ENCODE results near the gene HOXB8.

Gene HOXB8

DNA sequence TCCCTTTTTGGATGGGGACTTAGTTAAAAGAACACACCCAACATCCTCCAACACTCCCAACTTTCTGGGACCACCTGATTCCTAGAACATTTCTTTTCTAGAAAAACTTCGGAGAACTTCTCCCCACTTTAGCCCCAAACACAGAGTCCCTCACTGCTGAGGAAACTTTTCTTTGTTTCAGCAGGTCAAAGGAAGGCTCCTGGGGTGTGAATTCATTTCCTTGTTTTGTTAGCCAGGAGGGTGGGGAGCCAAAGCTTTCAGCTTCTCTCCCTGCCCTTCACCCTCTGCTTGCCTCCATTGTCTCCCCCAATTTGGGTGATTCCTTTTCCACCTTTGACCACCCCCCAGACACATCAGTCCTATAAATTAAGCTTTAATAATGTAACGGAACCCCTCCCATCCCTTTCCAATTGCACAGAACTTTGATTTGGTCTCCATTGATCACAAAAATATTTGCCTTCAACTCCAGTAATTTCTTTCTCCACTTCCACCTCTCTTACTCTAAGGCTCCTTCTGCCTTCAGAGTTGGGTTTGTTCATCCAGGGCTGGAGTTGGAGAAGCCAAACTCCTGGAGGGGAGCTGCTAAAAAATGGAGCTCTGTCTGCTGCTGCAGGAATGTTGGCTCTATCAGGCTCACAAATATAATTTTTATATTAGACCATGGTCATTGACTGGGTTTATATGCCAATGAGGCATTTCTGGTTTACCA, 47.3 kb downstream of the HOXB8 start:
- no peak for DNase-seq (ENCODE audit: low spot score)

DNA sequence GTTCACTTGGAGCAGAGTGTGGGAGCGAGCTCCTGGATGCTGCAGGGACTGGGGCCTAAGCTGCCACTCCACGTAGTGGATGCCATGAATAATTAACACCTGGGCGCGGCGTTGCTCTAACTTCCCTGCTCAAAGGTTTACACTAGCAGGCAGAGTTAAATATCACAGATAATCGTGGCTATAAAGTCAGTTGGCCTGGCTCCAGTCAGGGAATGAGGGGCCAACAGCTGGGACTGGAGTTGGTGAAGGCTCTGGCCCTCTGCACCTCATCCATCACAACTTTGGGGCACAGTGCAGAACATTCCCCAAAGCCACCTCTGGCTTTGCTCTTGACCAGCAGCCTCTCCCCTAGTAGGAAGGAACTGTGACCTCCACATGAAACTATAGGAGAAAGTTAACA, 47.9 kb downstream of the HOXB8 start:
- no peak for DNase-seq (ENCODE audit: low spot score)

DNA sequence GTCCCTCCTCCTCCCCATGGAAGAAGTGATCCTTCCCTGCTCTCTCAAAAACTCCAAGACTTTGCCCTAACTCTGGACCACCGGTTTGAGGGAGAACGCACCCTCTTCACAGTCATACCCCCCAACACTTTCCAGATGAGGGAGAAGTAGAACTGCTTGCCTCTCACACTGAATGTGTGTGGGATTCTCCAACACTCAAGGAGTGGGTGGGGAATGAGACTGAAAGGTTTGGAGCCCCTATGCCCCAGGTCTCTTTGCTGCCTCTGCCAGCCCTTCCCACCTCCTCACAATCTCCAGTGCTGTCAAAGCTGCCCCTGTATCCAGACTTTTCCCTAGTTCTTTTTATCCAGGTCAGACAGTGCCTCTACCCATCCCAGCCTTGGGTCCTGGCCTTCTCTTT, 48.4 kb downstream of the HOXB8 start:
- DNase-seq (ENCODE audit: low spot score): no peak

DNA sequence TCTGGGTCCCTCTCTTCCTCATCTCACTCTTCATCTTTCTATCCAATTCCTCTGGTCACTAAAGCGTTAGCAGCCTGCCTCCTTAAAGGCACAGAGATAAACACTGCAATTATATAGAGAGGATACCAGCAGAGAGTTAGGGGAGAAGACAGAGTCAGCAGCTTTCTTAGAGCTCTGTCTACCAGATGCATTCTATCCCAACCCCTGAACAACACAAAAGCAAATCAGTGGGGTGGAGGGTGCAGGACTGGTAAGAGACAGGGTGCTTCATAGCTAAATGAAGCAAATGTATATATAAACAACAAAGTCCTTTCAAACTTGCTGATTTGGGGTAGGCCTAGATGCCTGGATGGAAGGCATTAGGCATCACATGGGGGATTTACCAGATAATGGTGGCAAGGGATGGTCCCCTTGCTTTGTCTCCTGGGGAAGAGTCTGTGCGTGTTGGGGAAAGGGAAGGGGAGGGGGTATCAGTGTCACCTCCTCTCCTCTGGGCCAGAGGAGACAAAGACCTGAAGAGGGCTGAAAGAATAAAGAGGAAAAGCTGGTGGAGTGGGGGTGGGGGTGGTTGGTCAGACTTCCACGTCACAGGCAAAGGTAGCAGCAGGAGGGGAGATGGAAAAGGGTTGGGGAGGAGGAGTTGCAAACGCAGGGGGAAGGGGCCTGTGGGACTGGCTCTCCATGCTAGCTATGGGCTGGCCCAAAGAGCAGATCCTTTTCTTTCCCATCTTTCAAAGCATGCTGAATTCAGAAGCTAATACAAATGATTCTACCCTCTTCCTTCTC, 49.0 kb downstream of the HOXB8 start:
- no peak for DNase-seq (ENCODE audit: low spot score)

DNA sequence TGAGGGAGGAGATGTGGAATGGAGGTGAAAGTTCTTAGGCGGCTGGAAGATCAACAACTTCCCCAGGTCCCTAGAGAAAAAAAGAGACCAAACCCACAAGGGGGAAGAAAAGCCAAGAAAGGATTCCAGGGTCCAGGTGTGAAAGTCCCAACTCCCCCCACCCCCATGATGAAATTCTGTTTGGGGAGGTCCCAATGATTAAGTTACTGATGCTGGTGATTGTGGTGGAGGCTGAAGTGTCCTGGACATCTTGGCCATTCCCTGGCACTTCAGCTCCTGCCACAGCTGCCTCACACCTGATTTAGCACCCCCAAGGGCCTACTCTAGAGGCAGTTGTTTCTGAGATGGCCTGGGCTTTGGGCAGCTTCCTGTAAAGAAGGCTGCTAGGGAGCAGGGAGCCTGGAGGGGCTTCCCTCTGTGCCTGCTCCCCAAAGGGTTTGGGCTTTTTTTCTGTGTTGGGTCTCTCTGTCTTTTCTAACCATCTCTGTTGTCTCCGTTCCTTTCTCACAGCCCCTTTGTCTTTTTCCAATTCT, 50.0 kb downstream of the HOXB8 start:
- no peak for DNase-seq (ENCODE audit: low spot score)

DNA sequence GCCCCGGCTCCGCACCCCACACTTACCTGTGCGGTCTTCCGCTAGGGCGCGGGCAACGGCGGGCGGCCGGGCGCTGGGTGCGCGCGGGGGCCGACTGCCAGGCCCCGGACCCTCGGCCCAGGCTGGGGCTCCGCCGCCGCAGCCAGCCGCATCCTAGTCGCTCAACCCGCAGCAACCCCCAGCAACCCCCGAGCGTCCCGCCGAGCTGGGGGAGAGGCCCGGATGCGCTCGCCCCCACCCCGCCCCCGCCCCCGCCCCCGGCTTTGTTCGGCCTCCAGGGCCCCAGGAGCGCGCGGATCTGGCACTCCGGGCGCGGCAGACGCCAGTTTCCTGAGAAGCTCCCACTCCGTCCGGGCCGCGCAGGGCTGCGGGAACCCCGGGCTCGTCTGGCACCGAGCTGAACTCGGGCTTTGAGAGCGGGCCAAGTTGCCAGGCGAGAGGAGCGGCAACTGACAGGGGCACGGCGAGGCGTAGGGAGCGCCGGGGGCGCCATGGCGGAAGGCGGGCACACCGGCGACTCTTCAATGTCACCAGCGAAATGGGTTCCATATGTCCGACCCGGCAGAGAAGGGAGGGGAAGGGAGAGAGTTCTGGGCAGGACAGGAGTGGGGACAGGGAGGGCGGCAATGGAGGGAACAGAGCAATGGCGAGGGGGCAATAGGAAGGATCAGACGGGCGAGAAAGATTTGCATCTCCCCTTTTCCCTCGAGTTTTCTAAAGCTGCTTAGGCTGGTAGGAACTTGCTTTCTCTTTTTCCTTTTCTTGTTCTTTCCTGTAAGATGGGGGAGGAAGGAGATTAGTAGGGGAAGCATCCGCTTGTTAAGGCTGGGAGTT, 50.7 kb downstream of the HOXB8 start:
- DNase-seq (ENCODE audit: low spot score): no peak

DNA sequence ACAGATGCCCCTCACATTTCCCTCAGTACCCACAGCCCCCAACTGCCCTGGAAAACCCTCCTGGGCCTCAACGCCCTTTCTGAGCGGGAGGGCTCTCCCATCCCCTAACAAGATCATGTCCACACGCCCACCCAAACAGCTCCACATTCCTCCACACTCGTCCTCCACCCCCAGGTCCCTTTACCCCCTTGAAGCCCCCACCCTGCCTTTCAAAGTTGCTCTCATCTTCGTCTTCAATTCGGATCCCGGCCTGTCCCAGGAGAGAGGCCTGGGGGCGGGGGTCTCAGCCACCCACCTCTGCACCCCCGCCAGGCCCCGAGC, 51.3 kb downstream of the HOXB8 start:
- no peak for DNase-seq (ENCODE audit: low spot score)

DNA sequence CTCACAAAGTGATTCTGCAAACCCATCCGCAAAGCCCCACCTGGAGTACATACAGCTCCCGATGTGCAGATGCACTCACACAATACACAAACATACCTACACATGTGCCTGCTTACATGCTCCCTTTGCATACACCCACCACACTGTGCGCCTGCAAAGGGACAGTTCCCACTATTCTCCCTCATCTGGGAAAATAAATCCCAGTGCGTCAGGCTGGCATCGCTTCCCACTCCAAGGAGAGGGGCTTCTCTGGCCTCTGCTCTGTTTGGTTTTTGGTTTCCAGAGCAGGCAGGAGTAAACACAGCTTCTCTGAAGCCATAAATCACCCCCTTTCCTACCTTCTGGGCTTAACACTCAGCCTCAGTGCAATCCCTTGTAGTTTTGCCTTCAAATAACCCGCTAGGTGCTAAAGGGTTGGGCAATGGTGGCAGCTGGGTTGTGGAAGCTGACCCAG, 51.7 kb downstream of the HOXB8 start:
- DNase-seq (ENCODE audit: low spot score): no peak

DNA sequence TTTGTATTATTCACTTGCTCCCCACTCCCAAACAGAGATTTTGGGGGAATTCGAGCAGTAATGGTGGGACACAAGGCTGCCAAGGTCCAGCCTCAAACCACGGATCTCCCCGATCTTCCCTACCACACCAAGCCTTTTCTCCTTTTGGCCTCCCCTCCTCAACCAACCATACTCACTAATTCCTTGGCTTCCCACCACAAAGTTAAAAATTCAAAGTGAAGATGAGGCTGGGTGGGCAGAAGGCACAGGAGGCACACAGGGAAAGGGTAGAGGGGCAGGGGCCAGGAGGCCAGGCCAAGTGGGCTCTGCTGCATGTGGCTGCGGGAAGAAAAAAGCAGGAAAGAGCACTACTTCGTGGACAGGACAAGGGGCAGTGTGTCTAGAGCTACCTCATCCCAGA, 52.2 kb downstream of the HOXB8 start:
- no peak for DNase-seq (ENCODE audit: low spot score)

All from CD4-positive, alpha-beta T cell treated with Interleukin-15 for 4 hours (primary cell).